Hepatocyte (in vitro differentiated cells): ENCODE data around the gene XIRP1.
"Not testable (repeated sequence)": the region's sequence is repeated elsewhere in the genome, so short reads cannot be mapped to it uniquely, and the experiment has no call there.

Experiments
- CTCF ChIP-seq: fragments of 200-600 bp; sonication (generic); IDR thresholded peaks from 2 replicates; pipeline ENCODE4 v1.5.1; 2016; ENCODE audit warnings: antibody characterized with exemption, mild to moderate bottlenecking; ENCODE audit not compliant: poor library complexity
- EZH2 ChIP-seq: fragments of 200-600 bp; sonication (generic); IDR thresholded peaks from 2 replicates; pipeline ENCODE4 v1.6.1; 2016; ENCODE audit warnings: antibody characterized with exemption, mild to moderate bottlenecking, borderline replicate concordance

- TF ChIP-seq CTCF, EZH2: not testable (repeated sequence)
Observed at GRCh38 chr3:39170877-39171276, 21.5 kb downstream of the XIRP1 start.
